ENCODE results near the gene ATXN7.

ATXN7 gene

GRCh38 chr3:64027658-64028057 lies 164.0 kb downstream of the ATXN7 start:
- no peak for DNase-seq (ENCODE audit: extremely low read depth, low read depth)
- no peak overlapping the region for H3K4me3 ChIP-seq (replicated peaks; ENCODE audit: low read depth, low read length)
- no peak for TF ChIP-seq CTCF (IDR thresholded peaks at IDR 0.05; ENCODE audit: low read depth, low read length, missing control alignments)

- no peak overlapping the region for H3K4me3 ChIP-seq (replicated peaks; ENCODE audit: low read depth, low read length)
- no peak for DNase-seq (ENCODE audit: extremely low read depth, low read depth)
- TF ChIP-seq CTCF (IDR thresholded peaks at IDR 0.05; ENCODE audit: low read depth, low read length, missing control alignments), result no peak
These were observed 165.1 kb downstream of the ATXN7 start for GRCh38 chr3:64028754-64029153.

GRCh38 chr3:64029287-64029686 lies 165.6 kb downstream of the ATXN7 start:
- no peak for TF ChIP-seq CTCF (IDR thresholded peaks at IDR 0.05; ENCODE audit: low read depth, low read length, missing control alignments)
- no peak overlapping the region for H3K4me3 ChIP-seq (replicated peaks; ENCODE audit: low read depth, low read length)
- DNase-seq (ENCODE audit: extremely low read depth, low read depth), result no peak

GRCh38 chr3:64030741-64031140 lies 167.1 kb downstream of the ATXN7 start:
- TF ChIP-seq CTCF (IDR thresholded peaks at IDR 0.05; ENCODE audit: low read depth, low read length, missing control alignments), result peak; percentile 78
- H3K4me3 ChIP-seq (replicated peaks; ENCODE audit: low read depth, low read length), result no peak overlapping the region
- DNase-seq (ENCODE audit: extremely low read depth, low read depth), result peak; percentile 57

GRCh38 chr3:64031540-64032508 lies 168.2 kb downstream of the ATXN7 start:
- H3K4me3 ChIP-seq (replicated peaks; ENCODE audit: low read depth, low read length), result no peak overlapping the region
- no peak for DNase-seq (ENCODE audit: extremely low read depth, low read depth)
- TF ChIP-seq CTCF (IDR thresholded peaks at IDR 0.05; ENCODE audit: low read depth, low read length, missing control alignments), result no peak

- no peak overlapping the region for H3K4me3 ChIP-seq (replicated peaks; ENCODE audit: low read depth, low read length)
- DNase-seq (ENCODE audit: extremely low read depth, low read depth), result no peak
- TF ChIP-seq CTCF (IDR thresholded peaks at IDR 0.05; ENCODE audit: low read depth, low read length, missing control alignments), result no peak
These were observed 169.4 kb downstream of the ATXN7 start for GRCh38 chr3:64033069-64033468.
